Measurements from ENCODE around the gene DKKL1. TPM values are rescaled to one million over a fixed set of nuclear protein-coding genes. Genes with fewer than 3 reads are reported as not detected.

DKKL1 gene
- under 1 TPM in 2 of 7 donors, not detected in 5; 0.57 to 0.79 TPM for total RNA-seq
- polyA plus RNA-seq: 1 to 10 TPM in 1 of 3 donors, under 1 TPM in 1, not detected in 1; 0.57 to 1.1 TPM
- long read RNA-seq, donor 1, partial matches to known transcripts: 0 of 2 reads
- long read RNA-seq, donor 1, other reads (novel, unspliced or antisense): 0 of 2 reads
- long read RNA-seq, donor 2: 0 reads

GRCh38 chr19:49363268-49364082 is at the start of gene DKKL1:
Gene DKKL1, plus strand, starts transcription at chr19:49363877. Its CDS starts 122 bp downstream, at chr19:49363999.
- Histone ChIP-seq H3K4me3 (peak within 1 kb of the TSS; percentile 13 to 77 (median 52)), H3K36me3 (peaks cover 0 to 12% (median 0%) of the 10 kb centered on the region in 6 donors), H3K27me3 (replicated peaks in 1 of 7) (peaks cover 0 to 48% (median 9%) of the 10 kb centered on the region in 7 donors), H3K9me3 (peaks cover 0 to 5% (median 3%) of the 10 kb centered on the region in 8 donors), H3K4me1 (peaks cover 3 to 51% (median 37%) of the 10 kb centered on the region in 6 donors), H3K27ac (peak within 1 kb of the TSS; percentile 68 to 91 (median 88))
- intact Hi-C loops (cut with DNase I; ENCODE audit: low total_unique reads): no loop called here
- peak; percentile 57 to 85 (median 71) for TF ChIP-seq POLR2AphosphoS5 (IDR thresholded peaks at IDR 0.05)
- TF ChIP-seq CTCF (IDR thresholded peaks at IDR 0.05 in 8 of 11, conservative IDR thresholded peaks at IDR 0.05 in 3 of 11): peak in 1 of 11 experiments; percentile 24
- TF ChIP-seq POLR2A (IDR thresholded peaks at IDR 0.05): no peak
- DNase-seq: peak; percentile 95
- WGBS, 5 donors: 1 to 4% (median 3%) methylated on average over 41 to 46 of the region's 46 CpGs

GRCh38 chr19:49315111-49315510 is 48.6 kb upstream of the DKKL1 start:
- no peak for TF ChIP-seq CTCF (IDR thresholded peaks at IDR 0.05 in 8 of 11, conservative IDR thresholded peaks at IDR 0.05 in 3 of 11)
- no peak for TF ChIP-seq POLR2A (IDR thresholded peaks at IDR 0.05)
- WGBS, 5 donors: 70 to 93% (median 87%) methylated on average over 1 of the region's 1 CpG
- Histone ChIP-seq H3K9me3 (peaks cover 0 to 31% (median 21%) of the 10 kb centered on the region in 8 donors), H3K4me1 (peaks cover 0 to 7% (median 0%) of the 10 kb centered on the region in 6 donors), H3K36me3 (peaks cover 0 to 46% (median 7%) of the 10 kb centered on the region in 6 donors), H3K4me3 (no peak overlapping the region), H3K27me3 (replicated peaks in 1 of 7) (no peaks in the 10 kb centered on the region), H3K27ac (no peak overlapping the region)
- intact Hi-C loops (cut with DNase I; ENCODE audit: low total_unique reads): no loop called here
- no peak for DNase-seq

- H3K27me3 ChIP-seq (replicated peaks in 1 of 7): no peaks in the 10 kb centered on the region
- peaks cover 0 to 36% (median 4%) of the 10 kb centered on the region in 6 donors for H3K36me3 ChIP-seq
- peaks cover 0 to 43% (median 32%) of the 10 kb centered on the region in 8 donors for H3K9me3 ChIP-seq
- no peak overlapping the region for H3K27ac ChIP-seq
- TF ChIP-seq POLR2A (IDR thresholded peaks at IDR 0.05) (no peak), POLR2AphosphoS5 (IDR thresholded peaks at IDR 0.05) (no peak), CTCF (IDR thresholded peaks at IDR 0.05 in 8 of 11, conservative IDR thresholded peaks at IDR 0.05 in 3 of 11) (no peak)
- H3K4me1 ChIP-seq: peaks cover 0 to 7% (median 0%) of the 10 kb centered on the region in 6 donors
- no peak overlapping the region for H3K4me3 ChIP-seq
- intact Hi-C loops (cut with DNase I; ENCODE audit: low total_unique reads): no loop called here
- DNase-seq: no peak
Observed at GRCh38 chr19:49316284-49316683, 47.4 kb upstream of the DKKL1 start.

GRCh38 chr19:49318296-49318695 is 45.4 kb upstream of the DKKL1 start:
- Histone ChIP-seq H3K9me3 (peaks cover 0 to 61% (median 44%) of the 10 kb centered on the region in 8 donors), H3K27me3 (replicated peaks in 1 of 7) (no peaks in the 10 kb centered on the region), H3K27ac (no peak overlapping the region), H3K4me1 (peaks cover 0 to 7% (median 0%) of the 10 kb centered on the region in 6 donors), H3K36me3 (peaks cover 0 to 37% (median 5%) of the 10 kb centered on the region in 6 donors), H3K4me3 (no peak overlapping the region)
- intact Hi-C loops (cut with DNase I; ENCODE audit: low total_unique reads): no loop called here
- DNase-seq: no peak
- TF ChIP-seq POLR2AphosphoS5 (IDR thresholded peaks at IDR 0.05) (no peak), CTCF (IDR thresholded peaks at IDR 0.05 in 8 of 11, conservative IDR thresholded peaks at IDR 0.05 in 3 of 11) (no peak), POLR2A (IDR thresholded peaks at IDR 0.05) (no peak)

Data from spleen (tissue), 13 donors.